Neural progenitor cell (in vitro differentiated cells): Measurements from ENCODE around the gene TMEM40.
"Not testable (repeated sequence)": the region's sequence is repeated elsewhere in the genome, so short reads cannot be mapped to it uniquely, and the experiment has no call there.

Experiments
- EZH2 ChIP-seq: fragments of 200-600 bp; sonication (generic); IDR thresholded peaks from 2 replicates; pipeline ENCODE4 v1.6.1; 2017; ENCODE audit warnings: antibody characterized with exemption, mild to moderate bottlenecking, moderate library complexity
- EZH2phosphoT487 ChIP-seq: fragments of 200-600 bp; sonication (generic); IDR thresholded peaks from 2 replicates; pipeline ENCODE4 v1.6.1; 2017; ENCODE audit warnings: antibody characterized with exemption
- TF ChIP-seq, protein P1 (sequence below): fragments of 200-600 bp; sonication (generic); IDR thresholded peaks from 2 replicates; pipeline ENCODE4 v1.5.1; 2017; ENCODE audit warnings: antibody characterized with exemption, mild to moderate bottlenecking

DNA sequence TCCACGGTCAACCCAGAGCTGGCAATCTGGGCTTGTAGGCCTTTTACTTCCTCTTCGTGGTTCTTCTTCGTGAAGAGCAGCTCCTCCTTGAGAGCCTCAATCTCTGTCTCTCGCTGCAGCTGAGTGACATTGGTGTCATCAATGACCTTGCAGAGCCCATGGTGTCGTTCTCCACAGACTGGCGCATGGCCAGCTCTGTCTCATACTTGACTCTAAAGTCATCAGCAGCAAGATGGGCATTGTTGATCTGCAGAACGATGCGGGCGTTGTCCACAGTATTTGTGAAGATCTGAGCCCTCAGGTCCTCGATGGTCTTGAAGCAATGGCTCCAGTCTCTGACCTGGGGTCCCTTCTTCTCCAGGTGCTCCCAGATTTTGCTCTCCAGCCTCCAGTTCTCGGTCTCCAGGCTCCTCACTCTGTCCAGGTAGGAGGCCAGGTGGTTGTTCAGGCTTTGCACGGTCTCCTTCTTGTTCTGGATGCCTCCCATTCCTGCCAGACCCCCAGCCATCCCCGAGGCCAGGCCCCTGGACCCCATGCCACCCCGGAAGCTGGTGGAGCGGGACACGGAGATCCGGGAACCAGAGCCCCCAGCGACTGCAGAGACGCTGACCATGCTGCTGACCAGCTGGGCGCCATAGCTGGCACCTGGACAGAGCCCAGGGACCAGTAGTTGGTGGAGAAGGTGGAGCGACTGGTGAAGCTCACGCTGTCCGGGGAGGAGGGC, 29.1 kb upstream of the TMEM40 start:
- TF ChIP-seq, protein P1, sequence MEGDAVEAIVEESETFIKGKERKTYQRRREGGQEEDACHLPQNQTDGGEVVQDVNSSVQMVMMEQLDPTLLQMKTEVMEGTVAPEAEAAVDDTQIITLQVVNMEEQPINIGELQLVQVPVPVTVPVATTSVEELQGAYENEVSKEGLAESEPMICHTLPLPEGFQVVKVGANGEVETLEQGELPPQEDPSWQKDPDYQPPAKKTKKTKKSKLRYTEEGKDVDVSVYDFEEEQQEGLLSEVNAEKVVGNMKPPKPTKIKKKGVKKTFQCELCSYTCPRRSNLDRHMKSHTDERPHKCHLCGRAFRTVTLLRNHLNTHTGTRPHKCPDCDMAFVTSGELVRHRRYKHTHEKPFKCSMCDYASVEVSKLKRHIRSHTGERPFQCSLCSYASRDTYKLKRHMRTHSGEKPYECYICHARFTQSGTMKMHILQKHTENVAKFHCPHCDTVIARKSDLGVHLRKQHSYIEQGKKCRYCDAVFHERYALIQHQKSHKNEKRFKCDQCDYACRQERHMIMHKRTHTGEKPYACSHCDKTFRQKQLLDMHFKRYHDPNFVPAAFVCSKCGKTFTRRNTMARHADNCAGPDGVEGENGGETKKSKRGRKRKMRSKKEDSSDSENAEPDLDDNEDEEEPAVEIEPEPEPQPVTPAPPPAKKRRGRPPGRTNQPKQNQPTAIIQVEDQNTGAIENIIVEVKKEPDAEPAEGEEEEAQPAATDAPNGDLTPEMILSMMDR, result not testable (repeated sequence)
- not testable (repeated sequence) for TF ChIP-seq EZH2, EZH2phosphoT487
